Activated CD4-positive, CD25-positive, alpha-beta regulatory T cell treated with anti-CD3 and anti-CD28 coated beads, Interleukin-2, amount 50 U/mL, for 16 hours (primary cell): ENCODE results near the gene RPTOR.
"Not testable (repeated sequence)": the region's sequence is repeated elsewhere in the genome, so short reads cannot be mapped to it uniquely, and the experiment has no call there.

ENCODE experiments used
- DNase-seq: peaks from one replicate; pipeline ENCODE4 v3.0.0-alpha.2; 2020; ENCODE audit warnings: low read depth, low spot score

The RPTOR gene

DNA sequence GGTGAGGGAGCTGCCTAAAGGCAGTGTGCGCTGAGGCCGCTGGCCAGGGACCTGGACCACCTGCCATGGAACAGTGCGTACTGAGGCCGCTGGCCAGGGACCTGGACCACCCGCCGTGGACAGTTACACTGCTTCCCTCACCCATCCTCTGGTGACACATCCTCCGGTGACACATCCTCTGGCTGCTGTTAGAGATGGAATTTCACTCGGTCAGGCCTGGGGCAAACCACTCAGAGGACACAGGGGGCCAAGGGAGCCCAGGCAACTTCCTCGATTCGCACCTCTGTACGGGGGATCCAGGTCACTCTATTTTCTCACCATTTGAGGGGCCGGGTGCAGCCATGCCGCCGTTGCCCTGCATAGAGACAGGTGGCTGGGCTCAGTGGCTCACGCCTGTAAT lies 32.4 kb upstream of the RPTOR start:
- no peak for DNase-seq

GRCh38 chr17:80513201-80513600 lies 31.4 kb upstream of the RPTOR start:
- DNase-seq: no peak

DNA sequence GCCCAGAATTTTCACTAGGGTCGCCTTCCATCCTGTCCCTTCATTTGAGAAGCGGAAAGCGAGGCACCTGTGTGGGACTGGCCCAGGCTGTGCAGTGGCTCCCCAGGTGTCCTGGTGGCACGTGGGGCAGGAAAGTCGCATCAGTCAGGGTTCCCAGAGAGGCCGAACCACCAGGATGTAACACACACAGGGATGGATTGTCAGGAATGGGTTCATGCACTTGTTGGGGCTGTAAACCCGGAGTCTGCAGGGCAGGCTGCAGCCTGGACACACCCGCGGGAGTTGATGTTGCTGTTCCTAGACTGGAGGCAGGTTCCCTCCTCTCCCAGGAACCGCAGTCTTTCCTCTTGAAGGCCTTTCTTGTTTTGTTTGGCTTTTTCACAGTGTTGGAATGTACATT lies 30.7 kb upstream of the RPTOR start:
- no peak for DNase-seq

DNA sequence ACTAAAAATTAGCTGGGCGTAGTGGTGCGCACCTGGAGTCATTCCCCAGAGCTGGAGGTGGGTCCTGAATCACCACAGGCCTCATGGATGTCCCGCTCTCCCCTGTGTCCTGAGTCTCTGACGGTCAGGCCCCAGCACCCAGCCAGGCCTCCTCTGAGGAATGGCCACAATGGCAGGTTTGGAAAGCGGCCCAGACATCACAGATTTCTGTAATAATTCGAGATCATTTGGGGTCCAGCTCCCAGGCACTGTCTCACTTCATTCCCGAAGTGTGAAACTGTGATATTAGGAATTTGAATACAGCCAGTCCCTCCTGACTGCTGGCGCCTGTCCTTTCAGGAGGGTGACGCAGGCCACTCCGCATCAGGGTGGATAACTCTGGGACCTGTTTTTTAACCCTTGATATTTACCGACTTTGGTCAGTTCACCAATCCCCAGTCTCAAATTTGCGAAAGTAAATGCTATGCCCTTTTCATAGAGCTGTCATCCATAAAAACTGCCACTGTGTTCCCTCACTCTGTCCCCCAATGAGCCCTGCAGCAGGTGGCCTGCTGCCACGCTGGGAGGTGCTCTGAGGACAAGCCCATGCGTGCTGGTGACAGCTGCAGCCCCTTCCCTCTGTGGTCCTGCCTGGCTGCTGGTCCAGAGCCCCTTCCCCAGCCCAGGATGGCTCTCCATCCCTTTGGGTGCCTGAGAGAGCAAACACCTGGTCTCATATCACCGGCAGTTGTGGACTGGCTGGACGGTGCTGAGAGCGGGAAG lies 28.3 kb upstream of the RPTOR start:
- DNase-seq: no peak

DNA sequence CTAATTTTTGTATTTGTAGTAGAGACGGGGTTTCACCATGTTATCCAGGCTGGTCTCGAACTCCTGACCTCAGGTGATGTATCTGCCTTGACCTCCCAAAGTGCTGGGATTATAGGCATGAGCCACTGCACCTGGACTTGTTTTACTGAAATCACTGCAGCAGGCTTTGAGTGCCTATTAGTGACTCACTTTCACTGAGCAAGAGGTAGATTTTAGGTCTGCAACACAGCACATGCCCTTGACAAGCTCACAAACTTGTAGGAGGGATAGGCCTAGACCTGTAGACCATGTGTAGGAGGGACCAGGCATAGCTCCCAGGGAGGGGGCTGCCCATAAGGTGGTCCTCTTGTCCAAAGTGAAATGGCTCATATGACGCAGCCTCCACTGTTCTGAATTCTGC lies 27.0 kb upstream of the RPTOR start:
- DNase-seq: no peak

DNA sequence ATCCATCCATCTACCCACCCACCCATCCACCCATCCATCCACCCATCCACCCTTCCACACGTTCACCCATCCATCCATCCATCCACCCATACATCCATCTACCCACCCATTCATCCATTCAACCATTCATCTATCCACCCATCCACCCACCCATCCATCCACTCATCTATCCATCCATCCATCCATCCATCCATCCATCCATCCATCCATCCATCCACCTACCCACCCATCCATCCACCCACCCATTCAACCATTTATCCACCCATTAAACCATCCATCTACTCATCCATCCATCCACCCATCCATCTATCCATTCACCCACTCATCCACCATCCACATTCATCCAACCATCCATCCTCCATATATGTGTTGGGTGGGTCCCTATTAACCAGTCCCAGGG lies 26.2 kb upstream of the RPTOR start:
- DNase-seq: no peak

- no peak for DNase-seq
Observed at GRCh38 chr17:80519091-80519781, 25.4 kb upstream of the RPTOR start.

DNA sequence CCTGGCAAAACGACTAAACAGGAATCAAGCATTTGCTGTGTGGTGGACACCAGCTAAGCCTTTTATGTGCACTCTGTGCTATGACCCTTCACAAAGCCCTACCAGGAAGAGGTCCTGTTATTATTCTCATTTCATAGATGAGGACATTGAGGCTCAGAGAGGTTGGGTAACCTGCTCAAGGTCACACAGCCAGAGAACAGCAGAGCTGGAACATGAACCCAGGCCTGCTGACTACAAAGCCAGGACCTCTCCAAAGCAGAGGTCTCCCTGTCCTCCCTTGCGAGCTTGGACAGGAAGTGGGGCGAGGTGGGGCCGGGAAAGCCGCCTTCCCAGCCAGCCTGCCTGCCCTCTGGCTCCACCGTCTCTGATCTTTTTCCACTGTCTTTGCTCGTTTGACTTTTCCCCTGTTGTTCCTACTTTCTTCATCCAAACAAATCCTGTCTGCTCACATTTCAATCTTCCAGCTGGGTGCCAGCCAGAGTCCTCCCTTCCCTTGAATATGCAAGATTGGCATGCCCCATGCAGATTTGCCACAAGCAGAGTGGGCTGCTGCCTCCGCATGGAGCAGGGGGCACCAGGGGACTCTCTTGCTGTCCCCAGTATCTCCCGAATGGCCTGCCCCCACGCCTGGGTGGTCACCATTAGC lies 23.7 kb upstream of the RPTOR start:
- DNase-seq: no peak

- no peak for DNase-seq
Observed at GRCh38 chr17:80523054-80523744, 21.4 kb upstream of the RPTOR start.

DNA sequence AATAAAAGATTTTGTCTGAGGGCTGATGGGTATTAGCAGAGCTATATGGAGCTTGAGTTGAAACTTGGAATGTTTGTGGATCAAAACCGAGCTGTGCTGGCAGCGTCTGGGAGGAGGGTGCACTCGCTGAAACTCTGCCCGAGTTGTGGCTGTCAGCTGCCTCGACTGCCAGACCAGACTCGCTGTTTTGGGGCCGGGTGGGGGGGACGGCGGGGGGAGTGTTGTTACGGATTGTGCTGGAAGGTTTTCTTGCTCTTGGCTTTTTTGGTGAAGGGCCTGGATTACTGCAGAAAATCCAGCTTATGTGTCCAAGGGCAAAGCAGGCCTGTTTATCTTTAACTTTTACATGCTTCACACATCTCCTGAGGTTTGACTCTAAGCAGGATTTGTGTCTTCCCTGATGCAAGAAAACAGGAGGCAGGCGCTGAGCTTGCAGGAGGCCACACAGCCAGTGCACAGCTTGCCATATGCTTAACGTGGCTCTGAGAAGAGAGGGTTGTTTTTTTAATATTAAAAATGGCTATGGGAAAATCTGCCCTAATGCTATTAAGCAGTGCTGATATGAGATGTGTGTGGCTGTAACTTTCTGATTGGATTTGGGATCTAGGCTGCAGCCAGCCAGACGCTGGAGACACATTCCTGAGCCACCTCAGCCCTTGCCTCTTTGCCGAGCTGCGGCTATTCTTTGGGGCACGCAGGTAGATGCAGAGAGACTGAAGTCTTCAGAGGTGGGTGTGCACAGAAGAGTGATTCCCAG lies 20.5 kb upstream of the RPTOR start:
- no peak for DNase-seq

GRCh38 chr17:80526116-80526910 lies 18.3 kb upstream of the RPTOR start:
- DNase-seq: no peak

DNA sequence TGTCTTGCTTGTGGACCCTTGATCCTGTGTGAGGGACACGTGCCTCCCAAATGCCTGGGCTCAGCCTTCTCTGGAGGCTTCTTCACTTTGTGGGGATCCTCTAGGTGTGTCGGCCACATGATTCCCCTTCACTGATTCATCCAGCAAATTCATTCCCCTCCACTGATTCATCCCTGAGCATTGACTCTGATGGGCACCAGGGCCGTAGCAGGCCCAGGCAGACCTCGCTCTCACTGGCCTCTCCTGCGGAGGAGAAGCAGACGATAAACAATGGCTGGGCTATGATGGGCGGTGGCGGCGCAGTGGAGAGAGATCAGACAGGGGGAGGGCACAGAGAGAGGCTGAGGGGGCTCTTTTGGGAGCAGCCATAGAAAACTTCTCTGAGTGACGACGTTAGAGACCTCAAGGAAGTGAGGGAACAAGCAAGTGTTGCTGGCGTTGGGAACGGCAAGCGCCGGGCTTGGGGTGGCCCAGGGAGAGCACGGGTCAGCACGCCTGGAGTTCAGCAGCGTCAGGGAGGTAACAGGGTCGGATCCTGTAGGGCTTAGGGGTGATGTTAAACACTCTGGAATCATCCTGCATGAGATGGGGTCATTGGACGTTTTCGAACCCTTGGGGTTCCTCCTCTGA lies 17.5 kb upstream of the RPTOR start:
- DNase-seq: no peak

DNA sequence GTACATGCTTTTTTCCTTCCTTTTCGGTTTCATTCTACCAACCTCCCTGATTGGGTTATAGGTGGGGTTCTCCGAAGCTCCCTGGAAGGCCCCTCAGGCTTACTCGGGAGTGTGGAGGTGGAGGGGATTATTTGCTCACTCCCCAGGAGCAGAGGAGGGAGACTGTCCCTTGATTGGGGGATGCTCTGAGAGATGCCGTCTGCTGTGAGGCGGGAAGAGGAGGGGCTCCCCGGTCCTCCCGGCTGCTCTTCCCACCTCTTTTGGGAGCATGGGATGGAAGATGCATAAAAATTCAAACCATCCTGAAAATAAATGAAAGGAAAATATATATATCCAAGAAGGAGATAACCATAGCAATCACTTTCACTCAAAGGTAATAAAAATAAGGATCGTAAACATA lies 16.1 kb upstream of the RPTOR start:
- DNase-seq: no peak

- no peak for DNase-seq
Observed at GRCh38 chr17:80529104-80529903, 15.3 kb upstream of the RPTOR start.

DNA sequence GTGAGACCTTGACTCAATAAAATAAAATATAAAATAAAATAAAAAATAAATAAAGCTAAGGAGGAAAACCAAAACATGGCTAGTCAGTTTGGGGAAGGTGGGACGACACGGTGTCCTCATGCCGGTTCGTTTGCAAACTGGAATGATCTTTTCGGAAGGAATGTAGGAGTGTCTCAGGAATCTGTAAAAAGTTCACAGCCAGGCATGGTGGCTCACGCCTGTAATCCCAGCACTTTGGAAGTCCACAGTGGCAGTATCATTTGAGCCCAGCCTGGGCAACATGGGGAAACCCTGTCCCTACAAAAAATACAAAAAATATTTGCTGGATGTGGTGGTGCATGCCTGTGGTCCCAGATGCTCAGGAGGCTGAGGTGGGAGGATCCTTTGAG lies 14.7 kb upstream of the RPTOR start:
- no peak for DNase-seq

GRCh38 chr17:80531400-80531799 lies 13.2 kb upstream of the RPTOR start:
- DNase-seq: no peak

GRCh38 chr17:80537386-80537785 lies 7.3 kb upstream of the RPTOR start:
- not testable (repeated sequence) for DNase-seq

DNA sequence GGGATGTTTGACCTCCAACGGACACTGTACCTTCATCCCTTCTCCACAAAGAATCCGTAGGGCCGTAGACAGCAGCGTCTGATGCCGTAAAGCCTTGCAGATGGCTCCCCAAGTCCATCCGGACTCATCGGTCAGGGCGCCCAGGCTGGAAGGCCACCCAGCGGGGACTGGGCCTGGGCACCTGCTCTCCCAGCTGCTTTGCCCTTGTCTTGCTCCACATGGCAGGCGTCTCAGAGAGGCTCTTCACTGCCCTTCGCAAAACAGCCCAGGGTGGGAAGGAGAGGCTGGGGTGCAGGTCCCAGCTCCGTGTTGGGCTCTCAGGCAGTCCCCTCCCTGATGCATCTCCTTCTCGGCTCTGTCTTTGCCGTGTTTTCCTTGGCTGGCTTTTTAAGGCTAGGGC lies 6.2 kb upstream of the RPTOR start:
- no peak for DNase-seq

- DNase-seq: no peak
Observed at GRCh38 chr17:80539022-80539641, 5.5 kb upstream of the RPTOR start.
